ENCODE data around the gene TTLL13.
A peak's percentile ranks its signal among the peaks of the same experiment; 100 is the strongest.

GRCh38 chr15:90265271-90266060 lies 16.1 kb downstream of the TTLL13 start, which contains the start of gene NGRN:
- TF ChIP-seq CTCF (IDR thresholded peaks at IDR 0.05 in 2 of 3, conservative IDR thresholded peaks at IDR 0.05 in 1 of 3; ENCODE audit: borderline replicate concordance in 1 of 3, insufficient read depth in 1 of 3, low read depth in 2 of 3, low read length in 2 of 3) (no peak), ELF1 (IDR thresholded peaks at IDR 0.05; ENCODE audit: borderline replicate concordance, low read depth) (no peak; the same call in 1 of the 2 replicates), ZFX (IDR thresholded peaks at IDR 0.05) (peak; percentile 95), MAX (IDR thresholded peaks at IDR 0.05) (peak; percentile 87), JUND (IDR thresholded peaks at IDR 0.05) (no peak), POLR2A (IDR thresholded peaks at IDR 0.05; ENCODE audit: borderline replicate concordance, extremely low read depth, insufficient read depth, insufficient read length) (peak; percentile 79), POLR2AphosphoS5 (IDR thresholded peaks at IDR 0.05; ENCODE audit: low read depth, low read length) (peak; percentile 98), EZH2 (IDR thresholded peaks at IDR 0.05) (no peak)
